ENCODE data around the gene NRP2. TPM values are rescaled to one million over a fixed set of nuclear protein-coding genes. Genes with fewer than 3 reads are reported as not detected.

The NRP2 gene
- total and polyA plus RNA-seq, 2 donors (not counting 1 experiment from before 2014, with no cell fraction given) = 1.8 to 6.8 TPM

DNA sequence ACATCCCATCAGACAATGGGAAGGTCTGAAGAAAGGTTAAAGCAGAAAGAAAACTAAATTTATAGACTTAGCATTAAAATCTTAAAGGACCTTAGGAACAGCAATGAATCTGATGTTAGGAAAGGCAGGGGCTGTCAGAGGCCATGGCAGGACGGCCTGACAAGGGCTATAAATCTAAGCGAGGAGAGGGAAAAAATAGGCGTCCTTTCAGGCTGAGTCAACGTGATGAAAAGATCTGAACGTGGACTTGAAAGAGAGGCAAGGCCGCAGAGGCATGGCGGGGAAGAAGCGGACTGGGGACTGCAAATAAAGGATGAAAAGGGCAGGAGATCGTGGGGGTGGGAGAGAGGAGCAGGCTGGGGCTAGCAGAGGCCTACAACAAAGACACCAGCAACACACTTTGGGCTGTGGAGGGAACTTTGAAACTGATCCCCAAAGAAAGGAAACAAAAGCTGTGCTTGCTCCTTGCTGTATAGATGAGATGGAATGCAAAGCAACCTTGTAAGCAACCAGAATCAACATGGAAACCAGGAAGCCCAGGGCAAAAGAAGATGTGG is 145.6 kb downstream of the NRP2 start:
- H3K27ac ChIP-seq (ENCODE audit: low read length in 2 of 2) = no peak overlapping the region
- peaks cover 7% of the 10 kb centered on the region for H3K27me3 Mint-ChIP-seq
- no peak overlapping the region for H3K4me3 ChIP-seq (ENCODE audit: control extremely low read depth in 1 of 5, extremely low read depth in 1 of 5, insufficient read depth in 1 of 5, low read depth in 2 of 5, low read length in 4 of 5)
- no peaks in the 10 kb centered on the region for H4K20me1 ChIP-seq (ENCODE audit: control insufficient read depth, insufficient read depth, low read length, poor library complexity, severe bottlenecking)
- WGBS (ENCODE audit: insufficient coverage) = 76% methylated on average over 5 of the region's 9 CpGs
- no peak overlapping the region for H3K27ac Mint-ChIP-seq
- H3K4me1 ChIP-seq (ENCODE audit: control insufficient read depth in 2 of 2, insufficient read depth in 2 of 2, low read length in 2 of 2) = no peaks in the 10 kb centered on the region
- no peaks in the 10 kb centered on the region for H3K36me3 ChIP-seq (replicated peaks in 1 of 2; ENCODE audit: control extremely low read depth in 1 of 2, control insufficient read depth in 1 of 2, extremely low read depth in 1 of 2, insufficient read depth in 2 of 2, low read length in 1 of 2)
- H3K4me2 ChIP-seq (replicated peaks; ENCODE audit: low read depth, low read length, poor library complexity, severe bottlenecking) = no peak overlapping the region
- no peak overlapping the region for H3K9ac ChIP-seq (ENCODE audit: low read length)
- ATAC-seq (ENCODE audit: low read depth) (no peak), DNase-seq (no peak)
- no peaks in the 10 kb centered on the region for H3K79me2 ChIP-seq (ENCODE audit: control insufficient read depth, insufficient read depth, low read length)
- no peak for TF ChIP-seq EZH2 (IDR thresholded peaks at IDR 0.05; ENCODE audit: borderline replicate concordance, insufficient read depth, low read depth, low read length, poor library complexity, severe bottlenecking)
- no peak for TF ChIP-seq CTCF (IDR thresholded peaks at IDR 0.05)
- CTCF ChIA-PET = no interaction called here
- no peak overlapping the region for H3K4me3 Mint-ChIP-seq
- no peak overlapping the region for H2AFZ ChIP-seq (ENCODE audit: insufficient read depth, low read depth, low read length, poor library complexity, severe bottlenecking)
- H3K9me3 Mint-ChIP-seq (ENCODE audit: insufficient read depth) = peaks cover 5% of the 10 kb centered on the region
- intact Hi-C loops (cut with micrococcal nuclease) = no loop called here
- no peaks in the 10 kb centered on the region for H3K27me3 ChIP-seq (replicated peaks in 1 of 4; ENCODE audit: control extremely low read depth in 1 of 4, control insufficient read depth in 3 of 4, insufficient read depth in 4 of 4, low read length in 3 of 4)
- H3K9me3 ChIP-seq (ENCODE audit: control extremely low read depth in 1 of 3, control insufficient read depth in 2 of 3, insufficient read depth in 1 of 3, low read length in 2 of 3) = peaks cover 0 to 1% (median 0%) of the 10 kb centered on the region in 3 donors
- POLR2A ChIA-PET = no interaction called here
- H3K4me1 Mint-ChIP-seq = no peaks in the 10 kb centered on the region

DNA sequence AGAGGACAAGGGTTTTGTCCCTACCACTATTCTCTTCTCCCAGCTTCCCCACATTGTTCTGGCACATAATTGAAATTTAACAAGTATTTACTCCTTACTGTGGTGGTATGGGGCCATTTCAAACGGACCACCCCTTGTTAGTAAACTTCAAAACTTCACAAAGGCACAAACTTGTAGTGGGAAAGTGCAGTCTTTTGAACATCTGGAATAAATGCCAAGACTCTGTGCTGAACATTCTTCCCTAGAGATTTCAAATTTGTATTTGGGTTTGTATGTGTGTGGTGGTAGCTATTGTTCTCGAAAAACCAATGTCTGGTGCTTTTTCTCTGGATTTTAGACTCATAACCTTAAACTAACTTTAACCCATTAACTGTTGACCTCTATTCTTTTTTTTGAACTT is 151.6 kb downstream of the NRP2 start:
- no peak overlapping the region for H3K9ac ChIP-seq (ENCODE audit: low read length)
- ChIA-PET POLR2A (no interaction called here), CTCF (no interaction called here)
- no peak overlapping the region for H3K27ac ChIP-seq (ENCODE audit: low read length in 2 of 2)
- no peaks in the 10 kb centered on the region for H3K4me1 Mint-ChIP-seq
- H3K4me3 ChIP-seq (ENCODE audit: control extremely low read depth in 1 of 5, extremely low read depth in 1 of 5, insufficient read depth in 1 of 5, low read depth in 2 of 5, low read length in 4 of 5) = no peak overlapping the region
- H3K9me3 Mint-ChIP-seq (ENCODE audit: insufficient read depth) = no peaks in the 10 kb centered on the region
- peaks cover 0 to 3% (median 0%) of the 10 kb centered on the region in 4 experiments for H3K27me3 ChIP-seq (replicated peaks in 1 of 4; ENCODE audit: control extremely low read depth in 1 of 4, control insufficient read depth in 3 of 4, insufficient read depth in 4 of 4, low read length in 3 of 4)
- no peak overlapping the region for H3K4me2 ChIP-seq (replicated peaks; ENCODE audit: low read depth, low read length, poor library complexity, severe bottlenecking)
- no peaks in the 10 kb centered on the region for H3K4me1 ChIP-seq (ENCODE audit: control insufficient read depth in 2 of 2, insufficient read depth in 2 of 2, low read length in 2 of 2)
- no peaks in the 10 kb centered on the region for H3K36me3 ChIP-seq (replicated peaks in 1 of 2; ENCODE audit: control extremely low read depth in 1 of 2, control insufficient read depth in 1 of 2, extremely low read depth in 1 of 2, insufficient read depth in 2 of 2, low read length in 1 of 2)
- no peak overlapping the region for H2AFZ ChIP-seq (ENCODE audit: insufficient read depth, low read depth, low read length, poor library complexity, severe bottlenecking)
- whole genome bisulfite sequencing (ENCODE audit: insufficient coverage) = no CpG with 5 or more reads among the region's 2 CpGs
- intact Hi-C loops (cut with micrococcal nuclease) = no loop called here
- H3K9me3 ChIP-seq (ENCODE audit: control extremely low read depth in 1 of 3, control insufficient read depth in 2 of 3, insufficient read depth in 1 of 3, low read length in 2 of 3) = no peaks in the 10 kb centered on the region
- no peak overlapping the region for H3K27ac Mint-ChIP-seq
- ATAC-seq (ENCODE audit: low read depth) = no peak
- TF ChIP-seq EZH2 (IDR thresholded peaks at IDR 0.05; ENCODE audit: borderline replicate concordance, insufficient read depth, low read depth, low read length, poor library complexity, severe bottlenecking) (no peak), CTCF (IDR thresholded peaks at IDR 0.05) (no peak)
- no peaks in the 10 kb centered on the region for H3K79me2 ChIP-seq (ENCODE audit: control insufficient read depth, insufficient read depth, low read length)
- no peak overlapping the region for H3K4me3 Mint-ChIP-seq
- peaks cover 8% of the 10 kb centered on the region for H3K27me3 Mint-ChIP-seq
- no peak for DNase-seq
- no peaks in the 10 kb centered on the region for H4K20me1 ChIP-seq (ENCODE audit: control insufficient read depth, insufficient read depth, low read length, poor library complexity, severe bottlenecking)

All from B cell (primary cell).